Stimulated activated CD4-positive, alpha-beta T cell treated with anti-CD3 and anti-CD28 coated beads, Interleukin-1b, Interleukin-23, amount 100 ng/mL, for 24 hours (primary cell): ENCODE results near the gene WDR17.
"Not testable (repeated sequence)": the region's sequence is repeated elsewhere in the genome, so short reads cannot be mapped to it uniquely, and the experiment has no call there.

Experiments used
- DNase-seq, 4 experiments: peaks; one replicate each; pipeline ENCODE4 v3.0.0-alpha.2; 2020; ENCODE audit warnings: low read depth in 4 of 4, low spot score in 1 of 4

Gene WDR17

DNA sequence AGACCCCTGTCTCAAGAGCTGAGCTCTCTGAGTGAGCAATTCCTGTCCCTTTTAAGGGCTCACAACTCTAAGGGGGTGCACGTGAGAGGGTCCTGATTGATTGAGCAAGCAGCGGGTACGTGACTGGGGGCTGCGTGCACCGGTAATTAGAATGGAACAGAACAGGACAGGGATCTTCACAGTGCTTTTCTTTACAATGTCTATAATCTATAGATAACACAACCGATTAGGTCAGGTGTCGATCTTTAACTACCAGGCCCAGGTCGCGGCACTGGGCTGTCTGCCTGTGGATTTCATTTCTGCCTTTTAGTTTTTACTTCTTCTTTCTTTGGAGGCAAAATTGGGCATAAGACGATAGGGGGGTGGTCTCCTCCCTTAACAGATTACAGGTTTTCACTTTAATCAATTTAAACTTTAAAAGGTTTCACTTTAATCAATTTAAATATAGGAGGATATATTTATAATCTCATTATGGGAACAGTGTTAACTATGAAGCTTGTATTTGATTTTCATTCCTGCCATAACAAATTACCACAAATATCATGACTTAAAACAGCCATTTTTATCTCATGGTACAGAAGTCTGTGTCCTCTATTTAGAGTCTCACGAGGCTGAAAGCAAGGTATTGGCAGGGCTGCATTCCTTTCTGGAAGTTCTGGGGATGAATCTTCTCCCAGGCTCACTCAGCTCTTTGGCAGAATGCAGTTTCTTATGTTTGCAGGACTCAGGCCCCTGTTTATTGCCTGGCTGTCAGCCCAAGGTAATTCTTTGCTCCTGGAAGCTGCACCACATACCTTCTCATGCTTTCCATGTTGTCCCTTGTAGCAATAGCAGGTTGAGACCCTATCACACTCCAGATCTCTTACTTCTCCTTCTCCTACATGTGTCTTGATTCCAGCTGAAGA is 124.5 kb downstream of the WDR17 start:
- no peak for DNase-seq

DNA sequence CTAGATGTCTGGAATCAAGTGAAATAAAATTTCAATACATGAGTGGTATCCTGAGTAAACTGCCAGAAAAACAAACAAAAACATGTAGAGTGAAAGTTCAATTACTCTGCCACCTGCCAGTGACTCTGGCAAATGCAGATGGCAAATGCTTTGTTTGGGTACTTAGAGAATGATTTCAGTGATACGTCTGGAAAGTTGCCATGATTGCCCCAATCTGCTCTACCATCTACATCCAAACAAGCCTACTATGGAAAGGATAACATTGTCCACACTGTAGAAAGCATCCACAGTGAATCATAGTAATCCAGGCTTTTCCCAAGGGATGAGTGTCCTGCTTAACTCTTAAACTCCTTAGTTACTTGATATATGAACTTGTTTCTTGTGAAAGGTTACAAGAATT is 126.3 kb downstream of the WDR17 start:
- no peak for DNase-seq

GRCh38 chr4:176193126-176193525 is 127.5 kb downstream of the WDR17 start:
- no peak for DNase-seq

- peak in 2 of 4 experiments; percentile 12 to 23 for DNase-seq
Measured at GRCh38 chr4:176193938-176194337, 128.3 kb downstream of the WDR17 start.

- DNase-seq: peak; percentile 88 to 90 (median 90)
Measured at GRCh38 chr4:176195184-176195978, 129.7 kb downstream of the WDR17 start, which contains the start of gene SPATA4. TSS of gene SPATA4 (minus strand) at chr4:176195585. CDS start at chr4:176195562, 23 bp downstream.

GRCh38 chr4:176198316-176198903 is 132.8 kb downstream of the WDR17 start:
- DNase-seq: no peak

- DNase-seq: no peak
Measured at GRCh38 chr4:176205299-176205698, 139.7 kb downstream of the WDR17 start.

- no peak for DNase-seq
Measured at GRCh38 chr4:176207839-176208238, 142.2 kb downstream of the WDR17 start.

- DNase-seq: no peak
Measured at GRCh38 chr4:176209535-176209934, 143.9 kb downstream of the WDR17 start.

DNA sequence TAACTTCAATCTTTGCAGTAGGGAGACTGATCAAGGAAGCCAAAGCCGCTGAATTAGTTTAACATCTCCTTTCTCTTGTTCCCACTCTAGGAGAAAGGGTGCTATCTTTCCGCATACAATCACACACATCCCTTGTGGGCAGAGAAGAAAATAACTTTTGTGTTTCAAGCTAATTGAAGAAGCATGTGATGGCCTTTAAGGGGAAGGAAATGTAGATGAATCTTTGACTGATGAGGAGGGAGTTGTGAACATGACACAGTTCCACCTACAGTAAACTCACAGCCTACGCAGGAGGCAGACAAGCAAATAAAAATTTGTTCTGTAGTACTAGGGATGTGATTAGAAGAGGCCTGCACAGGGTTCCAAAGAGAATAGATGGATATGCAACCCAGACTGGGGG is 144.5 kb downstream of the WDR17 start:
- no peak for DNase-seq

GRCh38 chr4:176210579-176211296 is 145.1 kb downstream of the WDR17 start:
- DNase-seq: no peak

- DNase-seq: not testable (repeated sequence)
Measured at GRCh38 chr4:176212351-176212750, 146.7 kb downstream of the WDR17 start.

DNA sequence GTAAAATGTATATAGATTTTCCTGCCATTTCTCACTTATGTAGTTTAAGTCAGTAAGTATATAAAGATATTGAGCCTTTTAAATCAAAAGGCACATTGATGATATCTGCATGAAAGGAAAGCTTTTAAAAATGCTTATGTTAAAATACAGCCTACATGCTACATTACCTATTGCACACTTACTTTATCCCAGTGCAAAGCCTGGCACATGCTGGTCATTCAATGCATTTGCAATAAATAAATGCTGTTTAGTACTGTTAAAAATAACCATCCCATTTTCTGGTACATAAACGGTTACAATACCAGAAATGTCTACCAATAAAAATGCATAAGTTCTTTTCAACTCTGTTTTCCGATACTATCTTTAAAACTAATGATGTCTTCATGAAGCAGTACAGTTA is 151.9 kb downstream of the WDR17 start:
- no peak for DNase-seq

DNA sequence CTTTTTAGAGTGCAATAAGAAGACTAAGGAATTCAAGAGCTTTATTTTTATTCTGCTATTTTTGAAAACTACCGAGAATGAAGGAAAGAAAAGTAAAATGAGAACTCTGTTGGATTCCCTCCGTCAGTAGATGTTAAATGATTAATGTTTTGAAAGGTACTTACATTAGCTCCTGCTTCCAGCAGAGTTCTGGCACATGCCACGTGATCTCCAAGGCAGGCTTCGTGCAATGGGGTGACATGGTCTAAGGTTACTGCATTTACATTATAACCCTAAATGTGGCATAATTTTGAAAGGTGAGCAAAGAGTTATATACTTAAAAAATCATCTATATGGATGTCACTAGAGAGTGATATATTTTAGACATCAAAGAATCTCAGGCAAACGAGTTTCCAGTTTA is 156.5 kb downstream of the WDR17 start:
- no peak for DNase-seq

DNA sequence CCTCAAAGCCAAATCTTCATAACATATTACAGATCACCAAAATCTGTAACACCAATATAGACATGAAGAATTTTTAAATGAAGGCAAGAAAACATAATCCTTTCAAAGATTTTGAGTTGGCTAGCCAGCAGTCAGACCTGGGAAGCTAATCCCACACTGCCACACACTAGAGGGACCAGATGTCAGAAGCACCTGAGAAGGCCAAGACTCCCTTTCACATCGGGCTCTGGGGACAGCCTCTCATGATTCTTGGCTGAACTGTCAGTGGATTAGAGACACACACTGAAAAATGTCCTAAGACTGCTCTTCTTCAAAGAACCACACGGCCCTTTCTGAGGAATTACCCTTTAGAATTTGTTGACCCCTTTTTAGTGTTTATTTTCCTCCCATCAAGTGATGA is 157.9 kb downstream of the WDR17 start:
- DNase-seq: no peak

- no peak for DNase-seq
Measured at GRCh38 chr4:176226736-176227135, 161.1 kb downstream of the WDR17 start.

DNA sequence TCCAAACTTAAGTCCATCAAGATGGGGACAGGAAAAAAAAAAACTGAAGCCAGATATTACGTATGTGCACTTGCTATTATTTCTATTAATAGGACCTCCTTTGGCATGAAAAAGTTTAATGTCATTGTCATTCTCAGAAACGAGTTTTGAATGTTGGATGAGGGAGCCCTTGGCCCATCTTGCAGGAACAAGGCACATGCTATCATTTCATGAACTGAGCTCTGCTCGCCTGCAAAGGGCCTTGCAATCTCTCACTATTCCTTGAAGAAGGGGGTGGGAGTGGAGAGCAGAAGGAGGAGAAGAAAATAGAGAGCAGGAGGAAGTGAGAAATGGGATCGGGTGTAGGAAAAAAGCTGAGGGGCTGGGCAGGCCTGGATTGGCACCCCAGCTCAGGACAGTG is 164.0 kb downstream of the WDR17 start:
- DNase-seq: no peak
